ENCODE results near the gene SSR4.

SSR4 gene

GRCh38 chrX:153828308-153828707 lies 33.8 kb downstream of the SSR4 start:
- H3K4me2 ChIP-seq (ENCODE audit: low read length), result no peak overlapping the region
- no peaks in the 10 kb centered on the region for H3K4me1 ChIP-seq (ENCODE audit: control insufficient read depth, low read length)
- no peaks in the 10 kb centered on the region for H3K79me2 ChIP-seq (ENCODE audit: control insufficient read depth, low read length)
- H3K36me3 ChIP-seq (ENCODE audit: control insufficient read depth, low read length), result no peaks in the 10 kb centered on the region
- no peak overlapping the region for H3K27ac ChIP-seq (ENCODE audit: low read depth, low read length)
- H3K9me2 ChIP-seq (replicated peaks; ENCODE audit: control insufficient read depth, low read length), result no peaks in the 10 kb centered on the region
- peaks cover 11% of the 10 kb centered on the region for H3K27me3 ChIP-seq (ENCODE audit: control insufficient read depth, low read length)
- H4K20me1 ChIP-seq (ENCODE audit: control insufficient read depth, insufficient read depth, low read depth, low read length), result no peaks in the 10 kb centered on the region
- H3K4me3 ChIP-seq (ENCODE audit: low read length), result no peak overlapping the region
- no peaks in the 10 kb centered on the region for H3F3A ChIP-seq (ENCODE audit: control insufficient read depth, insufficient read depth)
- H3K9me3 ChIP-seq (ENCODE audit: control insufficient read depth, insufficient read depth, low read length), result no peaks in the 10 kb centered on the region
- TF ChIP-seq, protein P1, sequence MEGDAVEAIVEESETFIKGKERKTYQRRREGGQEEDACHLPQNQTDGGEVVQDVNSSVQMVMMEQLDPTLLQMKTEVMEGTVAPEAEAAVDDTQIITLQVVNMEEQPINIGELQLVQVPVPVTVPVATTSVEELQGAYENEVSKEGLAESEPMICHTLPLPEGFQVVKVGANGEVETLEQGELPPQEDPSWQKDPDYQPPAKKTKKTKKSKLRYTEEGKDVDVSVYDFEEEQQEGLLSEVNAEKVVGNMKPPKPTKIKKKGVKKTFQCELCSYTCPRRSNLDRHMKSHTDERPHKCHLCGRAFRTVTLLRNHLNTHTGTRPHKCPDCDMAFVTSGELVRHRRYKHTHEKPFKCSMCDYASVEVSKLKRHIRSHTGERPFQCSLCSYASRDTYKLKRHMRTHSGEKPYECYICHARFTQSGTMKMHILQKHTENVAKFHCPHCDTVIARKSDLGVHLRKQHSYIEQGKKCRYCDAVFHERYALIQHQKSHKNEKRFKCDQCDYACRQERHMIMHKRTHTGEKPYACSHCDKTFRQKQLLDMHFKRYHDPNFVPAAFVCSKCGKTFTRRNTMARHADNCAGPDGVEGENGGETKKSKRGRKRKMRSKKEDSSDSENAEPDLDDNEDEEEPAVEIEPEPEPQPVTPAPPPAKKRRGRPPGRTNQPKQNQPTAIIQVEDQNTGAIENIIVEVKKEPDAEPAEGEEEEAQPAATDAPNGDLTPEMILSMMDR (IDR thresholded peaks at IDR 0.05; ENCODE audit: low read depth, low read length, poor library complexity, severe bottlenecking), result no peak
- TF ChIP-seq EZH2phosphoT487 (IDR thresholded peaks at IDR 0.05; ENCODE audit: borderline replicate concordance, low read length), result no peak

GRCh38 chrX:153828723-153829548 lies 34.5 kb downstream of the SSR4 start:
- H3K36me3 ChIP-seq (ENCODE audit: control insufficient read depth, low read length), result no peaks in the 10 kb centered on the region
- H3K79me2 ChIP-seq (ENCODE audit: control insufficient read depth, low read length), result no peaks in the 10 kb centered on the region
- H3K4me1 ChIP-seq (ENCODE audit: control insufficient read depth, low read length), result no peaks in the 10 kb centered on the region
- TF ChIP-seq, protein P1 (IDR thresholded peaks at IDR 0.05; ENCODE audit: low read depth, low read length, poor library complexity, severe bottlenecking), result no peak
- TF ChIP-seq EZH2phosphoT487 (IDR thresholded peaks at IDR 0.05; ENCODE audit: borderline replicate concordance, low read length), result no peak
- H3K27ac ChIP-seq (ENCODE audit: low read depth, low read length), result no peak overlapping the region
- no peaks in the 10 kb centered on the region for H3K9me3 ChIP-seq (ENCODE audit: control insufficient read depth, insufficient read depth, low read length)
- H3K4me2 ChIP-seq (ENCODE audit: low read length), result no peak overlapping the region
- no peaks in the 10 kb centered on the region for H4K20me1 ChIP-seq (ENCODE audit: control insufficient read depth, insufficient read depth, low read depth, low read length)
- no peaks in the 10 kb centered on the region for H3K9me2 ChIP-seq (replicated peaks; ENCODE audit: control insufficient read depth, low read length)
- H3K4me3 ChIP-seq (ENCODE audit: low read length), result no peak overlapping the region
- H3F3A ChIP-seq (ENCODE audit: control insufficient read depth, insufficient read depth), result no peaks in the 10 kb centered on the region
- peaks cover 11% of the 10 kb centered on the region for H3K27me3 ChIP-seq (ENCODE audit: control insufficient read depth, low read length)

GRCh38 chrX:153829549-153829798 lies 35.0 kb downstream of the SSR4 start:
- H3K9me3 ChIP-seq (ENCODE audit: control insufficient read depth, insufficient read depth, low read length), result no peaks in the 10 kb centered on the region
- H4K20me1 ChIP-seq (ENCODE audit: control insufficient read depth, insufficient read depth, low read depth, low read length), result no peaks in the 10 kb centered on the region
- H3K79me2 ChIP-seq (ENCODE audit: control insufficient read depth, low read length), result no peaks in the 10 kb centered on the region
- no peak overlapping the region for H3K27ac ChIP-seq (ENCODE audit: low read depth, low read length)
- H3K36me3 ChIP-seq (ENCODE audit: control insufficient read depth, low read length), result no peaks in the 10 kb centered on the region
- no peaks in the 10 kb centered on the region for H3F3A ChIP-seq (ENCODE audit: control insufficient read depth, insufficient read depth)
- peaks cover 11% of the 10 kb centered on the region for H3K27me3 ChIP-seq (ENCODE audit: control insufficient read depth, low read length)
- no peaks in the 10 kb centered on the region for H3K4me1 ChIP-seq (ENCODE audit: control insufficient read depth, low read length)
- no peaks in the 10 kb centered on the region for H3K9me2 ChIP-seq (replicated peaks; ENCODE audit: control insufficient read depth, low read length)
- no peak overlapping the region for H3K4me3 ChIP-seq (ENCODE audit: low read length)
- TF ChIP-seq EZH2phosphoT487 (IDR thresholded peaks at IDR 0.05; ENCODE audit: borderline replicate concordance, low read length), result no peak
- TF ChIP-seq, protein P1 (IDR thresholded peaks at IDR 0.05; ENCODE audit: low read depth, low read length, poor library complexity, severe bottlenecking), result no peak
- H3K4me2 ChIP-seq (ENCODE audit: low read length), result no peak overlapping the region

All from DOHH2 (cell line).